Nephron progenitor cell (in vitro differentiated cells): ENCODE results near the gene DCTN3.
A peak's percentile ranks its signal among the peaks of the same experiment; 100 is the strongest.

Experiments used
- DNase-seq: peaks from one replicate; pipeline ENCODE4 v3.0.0; 2021
- H3K27ac Mint-ChIP-seq: 2 replicates; pipeline ENCODE4 v1.8.0; 2021; ENCODE audit warnings: mild to moderate bottlenecking, moderate library complexity, mixed read lengths
- H3K27me3 Mint-ChIP-seq: 2 replicates; pipeline ENCODE4 v1.8.0; 2021; ENCODE audit warnings: mild to moderate bottlenecking, low read depth, mixed read lengths; ENCODE audit not compliant: poor library complexity
- H3K36me3 Mint-ChIP-seq: 2 replicates; pipeline ENCODE4 v1.8.0; 2021; ENCODE audit warnings: low read depth, mixed read lengths
- H3K4me1 Mint-ChIP-seq: 2 replicates; pipeline ENCODE4 v1.8.0; 2021; ENCODE audit warnings: mixed read lengths
- H3K4me3 Mint-ChIP-seq: 2 replicates; pipeline ENCODE4 v1.8.0; 2021; ENCODE audit warnings: mild to moderate bottlenecking, moderate library complexity, mixed read lengths
- H3K9me3 Mint-ChIP-seq: 2 replicates; pipeline ENCODE4 v1.8.0; 2021; ENCODE audit warnings: mild to moderate bottlenecking, moderate library complexity, mixed read lengths
- TF ChIP-seq, protein P1 (sequence below): fragments of 200-600 bp; sonication (generic); IDR thresholded peaks from 2 replicates; pipeline ENCODE4 v1.5.0; 2021; ENCODE audit warnings: antibody characterized with exemption

DCTN3 gene

DNA sequence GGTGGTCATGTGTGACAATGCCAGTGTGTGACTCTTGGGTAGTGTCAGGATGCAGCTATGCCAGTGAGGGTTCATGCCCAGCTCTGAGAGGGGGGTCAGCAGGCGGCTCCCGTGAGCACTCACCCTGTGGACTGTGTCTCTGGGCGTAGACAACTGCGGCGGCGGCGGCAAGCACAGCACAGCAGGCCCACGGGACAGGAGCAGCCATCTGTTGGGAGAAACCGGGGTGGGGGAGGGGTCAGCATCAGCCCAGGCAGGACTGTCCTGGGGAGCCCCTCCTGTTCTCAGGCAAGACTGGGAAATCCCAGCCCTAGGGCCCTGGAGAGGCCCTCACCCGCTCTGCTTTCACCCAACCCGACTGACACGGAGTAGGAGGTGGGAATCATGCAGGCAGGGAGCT lies 51.5 kb downstream of the DCTN3 start:
- peaks cover 28% of the 10 kb centered on the region for H3K36me3 Mint-ChIP-seq
- peak; percentile 39 for DNase-seq
- H3K27ac Mint-ChIP-seq, result no peak overlapping the region
- peak overlapping the region; percentile 57 for H3K4me3 Mint-ChIP-seq
- no peaks in the 10 kb centered on the region for H3K9me3 Mint-ChIP-seq
- peaks cover 99% of the 10 kb centered on the region for H3K4me1 Mint-ChIP-seq
- TF ChIP-seq, protein P1, sequence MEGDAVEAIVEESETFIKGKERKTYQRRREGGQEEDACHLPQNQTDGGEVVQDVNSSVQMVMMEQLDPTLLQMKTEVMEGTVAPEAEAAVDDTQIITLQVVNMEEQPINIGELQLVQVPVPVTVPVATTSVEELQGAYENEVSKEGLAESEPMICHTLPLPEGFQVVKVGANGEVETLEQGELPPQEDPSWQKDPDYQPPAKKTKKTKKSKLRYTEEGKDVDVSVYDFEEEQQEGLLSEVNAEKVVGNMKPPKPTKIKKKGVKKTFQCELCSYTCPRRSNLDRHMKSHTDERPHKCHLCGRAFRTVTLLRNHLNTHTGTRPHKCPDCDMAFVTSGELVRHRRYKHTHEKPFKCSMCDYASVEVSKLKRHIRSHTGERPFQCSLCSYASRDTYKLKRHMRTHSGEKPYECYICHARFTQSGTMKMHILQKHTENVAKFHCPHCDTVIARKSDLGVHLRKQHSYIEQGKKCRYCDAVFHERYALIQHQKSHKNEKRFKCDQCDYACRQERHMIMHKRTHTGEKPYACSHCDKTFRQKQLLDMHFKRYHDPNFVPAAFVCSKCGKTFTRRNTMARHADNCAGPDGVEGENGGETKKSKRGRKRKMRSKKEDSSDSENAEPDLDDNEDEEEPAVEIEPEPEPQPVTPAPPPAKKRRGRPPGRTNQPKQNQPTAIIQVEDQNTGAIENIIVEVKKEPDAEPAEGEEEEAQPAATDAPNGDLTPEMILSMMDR, result no peak
- peaks cover 9% of the 10 kb centered on the region for H3K27me3 Mint-ChIP-seq

DNA sequence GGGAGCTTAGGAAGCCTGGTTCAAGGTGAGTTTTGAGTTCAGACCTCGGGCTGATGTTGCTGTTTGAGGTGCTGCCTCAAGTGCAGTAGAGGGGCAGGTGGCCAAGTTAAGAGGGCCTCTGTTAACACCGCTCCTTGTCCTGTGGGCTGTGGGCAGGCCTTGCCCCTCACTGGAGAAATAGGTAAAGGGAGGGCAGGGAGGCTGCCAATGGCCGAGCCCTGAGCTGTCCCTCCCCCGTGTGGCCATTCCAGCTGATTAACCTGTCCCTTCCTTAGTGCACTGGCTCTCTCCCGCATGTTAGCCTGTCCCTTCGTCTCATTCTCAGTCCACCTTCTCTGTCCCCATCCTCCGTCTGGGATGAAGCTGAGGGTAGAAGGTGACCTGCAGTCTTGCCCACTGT lies 52.2 kb downstream of the DCTN3 start:
- DNase-seq, result no peak
- Mint-ChIP-seq H3K9me3 (no peaks in the 10 kb centered on the region), H3K36me3 (peaks cover 34% of the 10 kb centered on the region), H3K27me3 (peaks cover 9% of the 10 kb centered on the region), H3K4me1 (peaks cover 99% of the 10 kb centered on the region), H3K27ac (no peak overlapping the region), H3K4me3 (peak overlapping the region; percentile 57)
- TF ChIP-seq, protein P1, result no peak

DNA sequence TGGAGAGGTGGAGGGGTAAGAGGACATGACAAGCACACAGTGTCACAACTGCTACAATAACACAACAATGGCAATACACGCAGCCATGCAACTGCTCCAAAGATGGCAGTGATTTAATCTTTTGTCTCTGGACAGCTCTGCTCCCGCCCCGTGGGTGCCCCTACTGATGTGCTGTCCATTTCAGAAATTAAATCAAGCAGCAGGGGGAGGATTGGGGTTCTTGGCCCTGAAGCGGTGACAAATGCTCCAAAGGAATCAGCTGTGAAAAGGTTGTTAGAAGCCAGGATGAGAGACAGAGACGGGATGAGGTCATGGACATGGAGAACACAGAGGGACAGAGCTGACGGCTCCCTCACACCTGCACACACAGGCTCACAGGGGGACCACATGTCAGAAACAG lies 53.3 kb downstream of the DCTN3 start:
- TF ChIP-seq, protein P1, result no peak
- peaks cover 99% of the 10 kb centered on the region for H3K4me1 Mint-ChIP-seq
- peak overlapping the region; percentile 52 for H3K27ac Mint-ChIP-seq

DNA sequence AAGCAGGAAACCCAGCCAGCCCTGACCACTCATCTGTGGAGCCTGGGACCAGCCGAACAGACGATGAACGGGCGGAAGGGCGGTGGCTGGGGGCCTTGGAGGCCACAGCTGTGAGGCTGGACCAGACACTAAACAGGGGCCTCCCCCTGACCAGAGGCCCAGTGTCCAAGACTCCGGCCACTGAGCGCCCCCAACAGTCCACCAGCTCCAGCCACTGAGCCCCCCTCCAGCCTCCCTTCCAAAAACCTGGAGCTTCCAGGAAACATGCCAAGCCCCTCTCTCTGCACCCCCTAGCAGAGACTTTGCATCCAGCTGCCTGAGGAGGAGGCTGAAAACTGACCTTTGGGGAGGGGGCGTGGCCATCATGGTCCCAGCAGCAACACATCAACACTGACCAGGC lies 54.0 kb downstream of the DCTN3 start:
- peak overlapping the region; percentile 2 for H3K4me3 Mint-ChIP-seq
- no peaks in the 10 kb centered on the region for H3K9me3 Mint-ChIP-seq
- no peak overlapping the region for H3K27ac Mint-ChIP-seq
- TF ChIP-seq, protein P1, result no peak
- H3K27me3 Mint-ChIP-seq, result peaks cover 9% of the 10 kb centered on the region
- peaks cover 99% of the 10 kb centered on the region for H3K4me1 Mint-ChIP-seq
- DNase-seq, result peak; percentile 40
- H3K36me3 Mint-ChIP-seq, result peaks cover 50% of the 10 kb centered on the region

More for the DNA sequence above, 53.3 kb downstream of the DCTN3 start:
- Mint-ChIP-seq H3K4me3 (peak overlapping the region; percentile 2), H3K36me3 (peaks cover 44% of the 10 kb centered on the region), H3K27me3 (peaks cover 9% of the 10 kb centered on the region), H3K9me3 (no peaks in the 10 kb centered on the region)
- no peak for DNase-seq

DNA sequence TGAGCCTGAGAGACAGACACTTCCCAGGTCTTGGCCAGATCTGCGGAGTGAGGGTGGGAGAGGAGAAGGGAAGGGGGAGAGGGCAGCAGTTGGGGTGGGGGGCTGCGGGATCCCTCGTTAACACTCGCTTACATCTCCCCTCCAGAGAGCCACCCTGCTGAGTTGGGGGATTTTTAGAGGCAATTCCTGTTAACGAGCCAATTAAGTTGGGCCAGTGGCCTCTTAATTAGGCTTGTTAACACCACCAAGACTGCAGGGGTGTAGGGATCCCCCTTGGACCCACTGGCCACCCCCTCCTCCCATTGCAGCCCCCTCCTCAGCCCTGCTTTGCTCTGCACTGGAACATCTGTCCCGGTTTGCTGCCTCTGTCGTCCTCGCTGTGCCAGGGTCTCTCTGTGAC lies 54.4 kb downstream of the DCTN3 start:
- H3K9me3 Mint-ChIP-seq, result no peaks in the 10 kb centered on the region
- peaks cover 52% of the 10 kb centered on the region for H3K36me3 Mint-ChIP-seq
- no peak for DNase-seq
- peaks cover 9% of the 10 kb centered on the region for H3K27me3 Mint-ChIP-seq
- peak overlapping the region; percentile 14 for H3K27ac Mint-ChIP-seq
- no peak overlapping the region for H3K4me3 Mint-ChIP-seq
- peaks cover 99% of the 10 kb centered on the region for H3K4me1 Mint-ChIP-seq
- TF ChIP-seq, protein P1, result no peak

DNA sequence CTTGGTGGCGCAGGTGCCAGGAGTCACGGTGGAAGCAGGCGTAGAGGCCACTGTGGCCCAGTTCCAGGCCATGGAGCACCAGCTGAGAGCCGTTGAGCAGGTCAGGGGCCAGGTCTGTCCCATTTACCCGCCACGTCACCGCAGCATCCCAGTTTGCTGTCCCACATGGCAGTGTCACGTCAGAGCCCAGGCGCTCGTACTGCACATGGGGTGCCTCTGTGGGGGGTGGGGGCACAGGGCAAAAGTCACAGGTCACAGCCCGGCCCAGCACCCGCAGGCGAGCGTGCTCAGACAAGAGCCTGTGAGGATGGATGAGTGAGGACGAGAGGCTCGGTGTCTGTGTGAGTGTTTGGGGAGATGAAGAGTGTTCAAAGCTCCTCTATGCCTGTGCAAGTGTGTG lies 55.7 kb downstream of the DCTN3 start:
- no peak for DNase-seq
- peaks cover 99% of the 10 kb centered on the region for H3K4me1 Mint-ChIP-seq
- H3K4me3 Mint-ChIP-seq, result peak overlapping the region; percentile 59
- H3K27me3 Mint-ChIP-seq, result peaks cover 7% of the 10 kb centered on the region
- H3K27ac Mint-ChIP-seq, result peak overlapping the region; percentile 91
- TF ChIP-seq, protein P1, result no peak
- H3K36me3 Mint-ChIP-seq, result peaks cover 52% of the 10 kb centered on the region
- no peaks in the 10 kb centered on the region for H3K9me3 Mint-ChIP-seq
